Measurements from ENCODE around the gene TET3.
"Not testable (repeated sequence)": the region's sequence is repeated elsewhere in the genome, so short reads cannot be mapped to it uniquely, and the experiment has no call there.

Gene TET3

GRCh38 chr2:73984203-73984921 lies at the start of gene TET3:
Gene TET3, plus strand, starts transcription at chr2:73984910. Its CDS starts 1,494 bp downstream, at chr2:73986404.
- peak; percentile 32 for DNase-seq (ENCODE audit: low read depth)

GRCh38 chr2:73935641-73936040 lies 49.1 kb upstream of the TET3 start:
- no peak for DNase-seq (ENCODE audit: low read depth)

GRCh38 chr2:73937103-73937885 lies 47.4 kb upstream of the TET3 start:
- DNase-seq (ENCODE audit: low read depth), result no peak

- DNase-seq (ENCODE audit: low read depth), result no peak
Observed at GRCh38 chr2:73937899-73938298, 46.8 kb upstream of the TET3 start.

- no peak for DNase-seq (ENCODE audit: low read depth)
Observed at GRCh38 chr2:73938718-73939352, 45.9 kb upstream of the TET3 start.

GRCh38 chr2:73939419-73939818 lies 45.3 kb upstream of the TET3 start:
- DNase-seq (ENCODE audit: low read depth), result no peak

GRCh38 chr2:73940066-73940465 lies 44.6 kb upstream of the TET3 start:
- not testable (repeated sequence) for DNase-seq (ENCODE audit: low read depth)

GRCh38 chr2:73942664-73943063 lies 42.0 kb upstream of the TET3 start:
- no peak for DNase-seq (ENCODE audit: low read depth)

GRCh38 chr2:73944714-73945113 lies 40.0 kb upstream of the TET3 start:
- no peak for DNase-seq (ENCODE audit: low read depth)

GRCh38 chr2:73946215-73946614 lies 38.5 kb upstream of the TET3 start:
- DNase-seq (ENCODE audit: low read depth), result no peak

GRCh38 chr2:73946666-73947065 lies 38.0 kb upstream of the TET3 start:
- DNase-seq (ENCODE audit: low read depth), result no peak

GRCh38 chr2:73947412-73948018 lies 37.2 kb upstream of the TET3 start:
- DNase-seq (ENCODE audit: low read depth), result no peak

- DNase-seq (ENCODE audit: low read depth), result no peak
Observed at GRCh38 chr2:73949802-73950201, 34.9 kb upstream of the TET3 start.

GRCh38 chr2:73952499-73953446 lies 31.9 kb upstream of the TET3 start:
- no peak for DNase-seq (ENCODE audit: low read depth)

- DNase-seq (ENCODE audit: low read depth), result no peak
Observed at GRCh38 chr2:73956218-73956865, 28.4 kb upstream of the TET3 start.

- DNase-seq (ENCODE audit: low read depth), result no peak
Observed at GRCh38 chr2:73961274-73961673, 23.4 kb upstream of the TET3 start.

GRCh38 chr2:73961823-73962615 lies 22.7 kb upstream of the TET3 start:
- DNase-seq (ENCODE audit: low read depth), result no peak

- DNase-seq (ENCODE audit: low read depth), result no peak
Observed at GRCh38 chr2:73962798-73963197, 21.9 kb upstream of the TET3 start.

- DNase-seq (ENCODE audit: low read depth), result no peak
Observed at GRCh38 chr2:73963385-73964120, 21.2 kb upstream of the TET3 start.

All from stimulated activated CD8-positive, alpha-beta memory T cell treated with anti-CD3 and anti-CD28 coated beads, Interleukin-15, amount 100 ng/mL, for 1 hour (primary cell).